Stimulated activated CD4-positive, alpha-beta T cell treated with anti-CD3 and anti-CD28 coated beads, Interleukin-4, amount 100 ng/mL, for 48 hours (primary cell): ENCODE data around the gene IPPK.

ENCODE experiments used
- DNase-seq, 2 donors: peaks; one replicate each; pipeline ENCODE4 v3.0.0-alpha.2; 2020; ENCODE audit warnings: low read depth in 2 of 2

Gene IPPK, protein sequence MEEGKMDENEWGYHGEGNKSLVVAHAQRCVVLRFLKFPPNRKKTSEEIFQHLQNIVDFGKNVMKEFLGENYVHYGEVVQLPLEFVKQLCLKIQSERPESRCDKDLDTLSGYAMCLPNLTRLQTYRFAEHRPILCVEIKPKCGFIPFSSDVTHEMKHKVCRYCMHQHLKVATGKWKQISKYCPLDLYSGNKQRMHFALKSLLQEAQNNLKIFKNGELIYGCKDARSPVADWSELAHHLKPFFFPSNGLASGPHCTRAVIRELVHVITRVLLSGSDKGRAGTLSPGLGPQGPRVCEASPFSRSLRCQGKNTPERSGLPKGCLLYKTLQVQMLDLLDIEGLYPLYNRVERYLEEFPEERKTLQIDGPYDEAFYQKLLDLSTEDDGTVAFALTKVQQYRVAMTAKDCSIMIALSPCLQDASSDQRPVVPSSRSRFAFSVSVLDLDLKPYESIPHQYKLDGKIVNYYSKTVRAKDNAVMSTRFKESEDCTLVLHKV

DNA sequence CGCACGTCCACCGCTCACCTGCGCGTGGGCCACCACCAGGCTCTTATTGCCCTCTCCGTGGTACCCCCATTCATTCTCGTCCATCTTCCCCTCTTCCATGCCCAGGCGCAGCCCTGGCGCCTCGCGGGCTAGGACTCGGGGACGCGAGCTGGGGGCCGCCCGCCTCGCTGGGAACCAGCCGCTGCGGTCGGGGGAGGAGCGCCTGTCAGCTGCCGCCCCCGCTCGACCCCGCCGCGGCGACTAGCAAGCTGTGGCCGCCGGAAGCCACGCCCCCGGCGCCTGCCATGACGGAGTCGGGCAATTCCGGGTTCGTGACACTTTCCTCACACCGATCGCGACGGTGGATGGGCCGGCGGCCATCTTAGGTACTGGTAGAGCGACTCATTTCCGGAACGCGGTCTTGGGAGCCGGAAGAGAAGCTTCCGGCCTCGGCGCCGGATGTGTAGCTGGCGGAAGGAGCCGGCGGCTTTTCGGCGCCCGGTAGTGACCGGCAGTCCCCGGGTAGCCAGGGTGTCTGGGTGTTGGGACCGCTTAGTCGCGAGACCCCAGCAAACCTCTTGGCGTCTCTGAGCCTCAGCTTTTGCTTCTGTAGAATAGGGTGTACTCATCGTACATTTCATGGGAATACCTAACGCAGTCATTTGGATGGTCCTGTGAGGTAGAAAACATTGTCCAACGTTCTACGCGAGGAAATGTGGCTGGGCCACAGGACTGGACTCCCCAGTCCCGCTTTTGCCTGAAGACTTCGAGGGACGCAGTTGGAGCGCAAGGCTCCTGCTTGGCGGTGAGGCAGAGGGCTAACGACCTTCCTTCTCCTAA lies at the start of gene IPPK:
Gene IPPK (minus strand): TSS at position 242 of the 819 bp plus-strand sequence. CDS start 143 bp downstream, at position 99.
- peak; percentile 93 to 98 for DNase-seq

DNA sequence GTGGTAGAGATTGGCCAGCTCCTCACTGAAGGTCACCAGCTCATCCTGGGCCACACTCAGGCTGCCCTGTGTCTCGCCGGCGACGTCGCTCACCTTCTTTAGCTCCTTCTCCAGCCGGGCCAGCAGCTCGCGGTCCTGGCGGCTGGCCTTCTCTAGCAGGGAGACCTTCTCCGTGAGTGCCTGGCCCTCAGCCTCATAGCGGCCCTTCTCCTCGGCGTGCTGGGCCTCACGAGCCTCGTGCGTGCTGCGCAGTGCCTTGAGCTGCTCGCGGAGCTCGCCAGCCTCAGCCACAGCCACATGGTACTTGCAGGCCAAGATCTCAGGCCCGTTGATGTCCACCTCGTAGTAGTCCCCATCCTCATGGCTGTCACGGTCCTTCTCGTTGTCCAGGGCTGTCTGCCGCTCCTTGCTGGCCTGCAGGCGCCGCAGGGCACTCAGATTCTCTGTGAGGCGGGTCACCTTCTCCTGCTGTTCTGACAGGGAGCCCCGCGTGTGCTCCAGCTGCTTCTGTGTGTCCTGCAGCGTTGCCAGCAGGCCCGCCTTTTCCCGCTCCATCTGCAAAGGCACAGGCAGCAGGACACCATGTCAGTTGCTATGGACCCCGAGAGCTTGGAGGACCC lies 49.2 kb upstream of the IPPK start:
- no peak for DNase-seq

DNA sequence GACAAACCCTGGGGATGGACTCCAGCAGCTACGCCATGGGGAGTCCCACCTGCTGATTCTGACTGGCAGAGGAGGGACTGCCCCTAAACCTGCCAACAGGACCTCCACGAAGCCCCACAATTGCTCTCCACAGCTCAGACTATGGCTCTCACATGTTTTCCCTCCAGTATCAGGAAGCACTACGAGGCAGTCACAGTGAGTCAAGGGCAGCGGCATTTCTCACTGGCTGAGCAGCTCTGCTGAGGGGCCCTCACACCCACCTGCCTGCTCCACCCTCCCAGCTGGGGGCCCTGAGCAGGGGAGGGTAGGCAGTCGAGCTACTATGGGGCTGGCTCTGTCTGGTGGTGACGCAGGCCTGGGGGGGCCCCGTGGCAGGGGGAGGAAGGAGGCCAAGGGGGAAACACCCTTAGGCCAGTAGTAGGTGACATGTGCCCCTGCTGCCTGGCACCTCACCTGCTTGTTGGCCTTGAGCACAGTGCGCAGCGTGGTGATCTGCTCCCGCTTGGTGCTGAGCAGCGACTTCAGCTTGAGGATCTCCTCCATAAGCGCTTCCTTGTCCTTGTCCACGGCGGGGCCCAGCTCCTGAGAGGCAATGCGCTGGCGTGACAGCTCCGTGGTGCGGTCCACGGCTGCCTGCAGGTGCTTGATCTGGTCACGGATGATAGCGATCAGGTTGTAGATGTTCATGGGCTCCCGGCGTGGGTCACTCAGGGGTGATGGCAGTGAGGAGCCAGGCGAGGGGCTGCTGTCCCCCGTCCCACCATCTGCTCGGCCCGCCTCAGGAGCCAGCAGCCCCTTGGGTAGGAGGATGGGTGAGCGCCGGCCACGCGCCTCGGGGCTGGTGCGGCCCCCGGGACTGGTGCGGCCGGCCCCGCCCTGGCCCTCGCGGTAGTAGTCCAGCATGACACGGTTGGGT lies 48.4 kb upstream of the IPPK start:
- DNase-seq: no peak

DNA sequence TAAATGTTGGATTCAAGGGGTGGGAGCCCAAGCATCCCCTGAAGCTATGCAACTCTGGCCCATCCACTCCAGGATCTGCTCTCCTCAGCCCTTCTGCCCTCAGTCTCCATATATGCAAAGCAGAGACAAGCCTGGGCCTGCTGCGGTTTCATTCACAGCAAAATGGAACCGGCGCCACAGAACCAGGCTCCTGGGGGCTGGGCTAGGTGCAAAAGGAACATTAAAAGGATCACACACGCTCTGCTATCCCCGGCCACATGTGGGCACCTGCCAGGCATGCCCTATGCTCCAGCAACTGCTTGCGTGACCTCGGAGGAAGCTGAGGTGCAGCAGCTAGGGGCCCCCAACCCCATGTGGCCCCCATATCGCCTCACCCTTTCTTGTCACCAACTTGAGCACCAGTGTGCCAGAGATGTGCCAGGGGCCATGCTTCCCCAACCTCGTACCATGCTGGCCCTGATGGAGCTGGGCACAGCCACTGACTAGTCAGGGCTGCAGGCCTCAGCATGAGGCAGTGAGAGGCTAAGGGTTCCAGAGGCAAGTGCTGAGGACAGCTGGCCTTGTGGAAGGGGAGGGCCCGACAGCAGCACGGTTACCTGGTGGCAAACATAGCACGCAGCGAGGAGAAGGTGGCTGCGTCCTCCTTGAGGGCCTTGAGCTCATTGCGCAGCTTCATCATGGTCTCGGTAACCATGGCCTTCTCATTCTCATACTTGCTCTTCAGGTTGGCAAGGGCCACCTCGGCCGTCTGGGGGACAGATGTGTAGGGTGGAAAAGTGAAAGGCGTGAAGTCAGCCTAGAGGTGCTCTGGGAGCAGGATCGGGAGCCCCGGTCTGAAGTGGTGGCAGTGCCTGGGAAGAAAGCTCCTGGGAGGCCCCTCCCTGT lies 47.5 kb upstream of the IPPK start:
- no peak for DNase-seq

DNA sequence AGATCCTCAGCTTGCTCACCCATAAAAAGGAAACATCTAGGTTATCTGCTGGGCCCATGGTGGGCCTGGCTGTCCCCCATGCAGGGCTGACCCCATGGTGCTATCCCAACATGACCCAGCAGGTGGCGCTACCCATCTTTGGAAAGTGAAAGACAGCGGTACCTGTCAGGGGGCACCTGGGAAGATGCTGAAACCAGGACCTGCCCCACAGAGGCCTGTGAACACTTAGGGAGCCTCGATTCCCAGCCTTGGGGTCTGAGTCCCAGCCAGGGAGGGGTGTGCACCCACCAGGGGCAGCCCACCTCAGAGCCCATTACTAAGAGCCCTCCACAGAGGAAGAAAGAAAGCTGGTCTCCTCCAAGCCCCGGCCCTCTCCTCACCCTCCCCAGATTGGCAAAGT lies 46.6 kb upstream of the IPPK start:
- DNase-seq: peak; percentile 67 to 90

DNA sequence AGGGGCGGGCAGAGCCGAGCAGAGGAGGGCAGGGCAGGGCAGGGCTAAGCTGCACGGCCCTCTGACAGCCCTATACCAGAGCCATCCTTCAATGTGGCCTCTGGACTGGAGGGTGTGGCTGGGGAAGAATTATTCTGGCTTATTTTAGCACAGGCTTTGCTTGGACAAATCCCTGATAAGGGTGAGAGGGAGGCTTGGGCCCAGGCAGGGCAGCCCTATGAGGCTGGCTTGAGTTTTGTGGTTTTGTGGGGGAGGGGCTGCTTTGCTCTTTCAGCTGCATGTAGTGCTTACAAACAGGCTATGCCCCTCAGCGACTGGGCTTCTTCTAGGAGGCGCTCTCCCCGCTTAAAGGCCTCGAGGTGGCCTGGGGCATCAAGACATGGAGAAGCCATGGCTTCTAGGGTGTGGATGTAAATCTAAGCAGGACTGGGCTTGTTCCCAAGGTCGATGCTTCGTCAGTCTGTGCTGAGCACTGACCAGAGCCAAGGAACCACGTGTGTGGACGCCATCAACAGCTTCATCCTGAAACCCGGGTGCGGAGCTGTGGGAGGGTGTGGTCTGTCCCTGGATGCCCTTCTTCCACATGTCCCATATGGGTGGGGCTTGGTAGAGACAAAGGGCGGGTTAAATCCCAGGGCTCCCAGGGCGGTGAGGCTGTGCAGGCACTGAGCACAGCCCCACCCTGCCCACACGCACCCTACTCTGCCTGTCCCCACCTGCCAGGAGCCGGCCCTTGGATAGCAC lies 45.7 kb upstream of the IPPK start:
- no peak for DNase-seq

DNA sequence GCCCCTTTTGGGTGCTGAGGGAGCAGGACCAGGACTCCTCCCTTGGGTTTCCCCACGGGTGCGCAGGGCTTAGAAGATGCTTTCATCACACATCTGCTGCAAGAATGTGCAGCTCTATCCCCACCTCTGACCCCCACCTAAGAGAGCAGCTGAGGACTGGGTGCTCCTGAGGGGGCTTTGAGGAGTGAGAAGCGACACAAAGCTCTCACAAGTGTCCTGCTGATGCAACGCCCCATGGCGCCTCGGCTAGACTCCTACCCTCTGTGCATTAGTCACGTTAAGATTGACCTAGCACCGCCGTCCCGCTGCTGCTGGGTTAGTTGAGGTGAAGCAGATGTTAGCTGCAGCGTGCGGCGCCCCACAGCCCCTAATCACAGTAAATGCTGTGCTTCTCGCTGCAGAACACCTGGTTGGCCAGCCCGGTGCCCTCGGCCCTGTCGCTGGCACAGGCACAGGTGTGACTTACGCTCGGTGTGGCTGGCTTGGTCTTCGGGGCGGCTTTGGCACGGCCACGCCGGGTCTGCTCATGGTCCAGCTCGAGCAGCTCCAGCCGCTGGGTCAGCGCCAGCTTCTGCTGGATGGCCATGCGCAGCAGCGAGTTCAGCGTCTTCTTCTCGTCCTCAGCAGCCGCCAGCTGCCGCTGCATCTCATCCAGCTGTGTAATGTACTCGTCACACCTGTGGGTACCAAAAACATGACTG lies 45.0 kb upstream of the IPPK start:
- no peak for DNase-seq

DNA sequence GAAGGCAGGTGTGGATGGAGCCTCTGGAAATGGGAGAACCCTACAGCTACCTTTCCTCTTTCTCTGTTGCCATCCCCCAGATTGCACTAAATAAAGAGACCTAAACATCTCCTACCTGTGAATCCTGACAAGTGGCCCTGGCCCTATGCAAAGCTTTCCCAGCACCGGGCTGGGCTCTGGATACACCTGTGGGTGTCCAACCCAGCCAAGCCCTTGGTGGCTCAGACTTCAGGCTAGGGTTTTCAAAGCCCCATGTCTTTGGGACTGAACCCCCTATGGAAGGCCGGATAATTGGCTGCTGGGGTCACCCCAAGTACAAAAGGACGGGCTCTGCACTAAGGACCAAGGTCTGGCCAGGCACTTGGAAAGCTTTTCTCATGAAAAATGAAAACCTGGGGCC lies 44.1 kb upstream of the IPPK start:
- no peak for DNase-seq

DNA sequence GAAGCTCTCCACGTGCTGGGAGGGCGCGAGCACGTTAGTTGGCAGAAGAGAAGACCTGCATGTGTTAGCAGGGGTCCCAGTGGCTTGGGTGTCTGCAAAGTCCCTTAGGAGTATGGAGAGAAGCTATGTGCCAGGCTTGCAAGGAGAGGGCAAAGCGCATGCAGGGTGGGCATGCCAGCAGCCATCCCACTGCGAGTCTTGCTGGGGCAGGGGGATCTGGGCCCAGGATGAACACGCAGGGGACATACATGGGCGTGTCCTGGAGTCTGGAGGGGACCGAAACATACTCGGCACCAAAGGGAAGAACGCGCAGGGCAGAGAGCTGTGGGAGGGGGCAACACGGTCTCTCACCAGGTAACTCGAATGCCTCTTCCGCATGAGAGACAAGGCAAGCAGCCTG lies 43.6 kb upstream of the IPPK start:
- DNase-seq: no peak

DNA sequence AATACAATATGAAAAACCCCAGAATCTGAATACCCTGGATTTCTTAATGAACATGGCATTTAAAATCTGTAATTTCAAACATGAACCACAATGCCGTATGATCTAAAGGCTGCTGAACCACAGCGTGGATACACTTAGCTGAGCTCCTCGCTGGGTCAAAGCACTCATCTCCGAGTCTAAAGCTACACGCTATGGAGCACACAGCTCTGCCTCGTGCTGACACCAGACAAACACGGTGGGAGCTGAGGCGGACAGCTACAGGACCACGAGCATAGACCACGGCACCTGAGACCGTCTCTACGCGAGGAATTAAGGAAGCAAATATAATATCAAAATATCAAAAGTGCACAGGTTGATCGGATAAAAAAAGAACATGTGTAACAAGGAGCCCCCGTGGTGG lies 42.8 kb upstream of the IPPK start:
- DNase-seq: no peak

DNA sequence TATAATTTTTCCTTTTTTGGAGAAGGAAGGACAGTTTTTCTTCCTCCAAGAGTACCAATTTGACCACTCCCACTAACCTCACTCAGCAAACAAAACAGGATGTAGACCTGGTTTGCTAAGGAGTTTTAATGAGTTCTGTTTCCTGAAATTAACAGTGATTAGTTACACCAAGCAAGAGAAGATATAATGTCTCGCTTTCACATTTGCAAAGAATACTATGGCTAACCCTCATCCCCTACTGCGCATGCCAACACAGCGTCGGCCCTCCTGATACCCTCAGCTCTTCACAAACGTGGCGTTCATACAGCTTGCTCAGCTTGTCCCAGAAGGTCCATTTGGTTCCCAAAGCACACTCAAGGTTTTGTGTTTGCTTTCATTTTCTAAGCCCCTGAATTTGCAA lies 41.9 kb upstream of the IPPK start:
- no peak for DNase-seq

DNA sequence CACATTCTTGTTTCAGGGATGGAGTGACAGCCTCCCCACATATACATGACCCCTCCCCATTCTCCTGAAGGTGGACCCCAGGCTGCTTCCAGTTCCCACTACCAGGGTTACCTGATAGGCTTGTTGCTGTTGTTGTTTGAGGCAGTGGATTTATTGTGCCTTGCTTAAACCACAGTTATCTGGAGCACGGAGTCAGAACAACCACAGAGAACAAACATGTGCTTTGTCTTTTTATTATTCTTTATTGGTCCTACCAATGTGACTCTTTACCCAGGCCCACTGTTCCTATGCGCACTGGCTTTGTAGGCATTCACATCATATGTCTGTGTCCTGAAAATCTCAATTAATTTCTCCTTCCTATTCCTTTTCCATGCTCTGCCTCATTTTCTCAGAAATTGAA lies 41.2 kb upstream of the IPPK start:
- no peak for DNase-seq

DNA sequence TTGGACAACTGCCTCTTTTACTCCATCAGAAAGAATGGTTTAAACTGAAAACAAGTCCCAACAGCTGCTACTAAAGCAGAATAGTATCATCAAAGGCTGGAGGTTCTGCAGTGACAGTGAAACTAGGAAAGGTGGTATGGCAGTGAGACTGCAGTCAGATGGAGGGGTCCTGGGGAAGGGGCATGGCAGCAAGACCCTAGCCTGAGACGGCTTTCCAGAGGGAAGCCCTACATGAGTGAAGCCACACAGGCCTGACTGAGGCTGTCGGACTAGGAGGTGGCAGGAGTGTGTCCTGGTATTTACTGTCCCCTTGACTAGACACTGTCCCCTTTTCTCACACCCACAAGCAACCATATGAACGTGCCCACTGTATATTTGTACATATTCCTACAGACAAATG lies 40.4 kb upstream of the IPPK start:
- no peak for DNase-seq

DNA sequence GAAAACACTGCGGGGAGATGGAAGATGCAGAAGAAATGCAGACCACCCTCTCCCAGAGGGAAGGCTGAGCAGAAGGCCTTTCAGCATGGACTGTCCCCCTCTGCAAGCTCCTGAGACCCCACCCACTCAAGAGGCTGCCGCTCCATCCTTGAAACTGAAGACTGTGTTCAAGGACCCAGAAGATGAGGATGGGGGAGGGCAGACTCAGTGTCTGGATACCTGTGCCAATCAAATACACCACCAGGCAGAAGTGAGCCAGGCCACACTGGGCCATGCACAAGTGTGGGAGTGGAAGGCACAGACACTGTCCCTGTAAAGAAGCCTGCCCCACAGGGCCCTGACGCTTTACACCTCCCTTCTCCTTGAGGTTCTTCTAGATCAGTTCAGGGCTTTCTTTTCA lies 40.0 kb upstream of the IPPK start:
- DNase-seq: no peak

DNA sequence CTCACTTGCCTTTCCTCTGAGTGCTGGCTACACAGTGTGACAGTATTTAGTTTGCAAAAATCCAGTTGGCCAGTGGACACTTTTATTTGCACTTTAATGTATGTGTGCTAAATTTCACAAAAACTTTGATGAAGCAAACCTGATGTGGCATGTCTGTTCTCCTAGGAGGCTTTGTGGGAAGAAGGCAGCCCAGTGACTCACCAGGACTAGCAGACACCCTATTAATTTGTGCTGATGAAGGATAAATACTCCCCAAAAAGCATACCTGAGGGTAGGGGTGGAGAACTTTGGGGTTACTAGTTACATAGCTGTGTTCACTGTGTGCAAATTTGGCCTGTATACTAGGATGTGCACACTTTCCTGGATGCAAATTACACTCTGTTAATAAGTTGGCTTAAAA lies 39.3 kb upstream of the IPPK start:
- no peak for DNase-seq

DNA sequence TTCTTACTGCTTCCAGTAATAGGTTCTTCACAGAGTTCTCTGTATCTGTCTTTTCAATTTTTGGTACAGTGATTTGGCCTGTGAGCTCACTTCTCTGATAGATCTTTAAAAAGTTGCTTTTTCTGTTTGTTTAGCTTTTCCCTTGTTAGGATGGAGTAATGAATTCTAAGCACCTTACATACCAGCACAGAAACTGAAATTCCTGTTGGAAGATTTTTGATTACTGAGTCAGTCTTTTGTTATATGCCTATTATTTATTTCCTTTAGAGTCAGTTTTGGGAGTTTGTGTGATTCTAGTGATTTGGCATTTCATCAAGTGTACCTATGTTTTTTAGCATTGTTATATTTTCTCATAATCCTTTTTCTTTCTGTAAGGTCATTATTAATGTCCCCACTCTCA lies 37.6 kb upstream of the IPPK start:
- no peak for DNase-seq

DNA sequence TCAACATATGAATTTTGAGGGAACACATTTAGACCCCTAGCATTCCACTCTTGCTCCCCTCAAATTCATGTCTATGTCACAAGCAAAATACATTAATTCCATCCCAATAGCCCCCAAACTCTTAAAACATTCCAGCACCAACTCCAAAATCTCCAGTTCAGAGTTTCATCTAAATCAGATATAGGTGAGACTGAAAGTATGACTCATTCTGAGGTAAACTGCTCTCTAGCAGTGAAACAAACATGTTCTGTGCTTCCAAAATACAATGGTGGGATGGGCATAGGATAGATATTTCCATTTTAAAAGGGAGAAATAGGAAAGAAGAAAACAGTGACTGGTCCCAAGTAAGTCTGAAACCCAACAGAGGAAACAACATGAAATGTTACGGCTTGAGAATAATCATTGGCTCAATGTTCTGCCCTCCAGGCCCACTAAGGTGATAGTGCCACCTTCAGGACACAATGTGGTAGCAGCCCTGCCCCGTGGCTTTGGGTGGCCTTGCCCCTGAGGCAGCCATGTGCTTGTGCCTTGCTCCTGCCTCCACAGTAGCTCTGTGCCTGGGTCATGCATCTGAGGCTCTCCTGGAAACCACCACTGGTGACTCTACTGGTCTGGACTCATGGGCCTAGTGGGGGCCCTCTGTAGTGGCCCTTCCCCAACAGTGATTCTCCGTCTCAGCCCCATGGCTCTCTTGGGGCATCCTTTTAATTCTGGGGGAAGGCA lies 36.4 kb upstream of the IPPK start:
- DNase-seq: peak; percentile 26 to 30

DNA sequence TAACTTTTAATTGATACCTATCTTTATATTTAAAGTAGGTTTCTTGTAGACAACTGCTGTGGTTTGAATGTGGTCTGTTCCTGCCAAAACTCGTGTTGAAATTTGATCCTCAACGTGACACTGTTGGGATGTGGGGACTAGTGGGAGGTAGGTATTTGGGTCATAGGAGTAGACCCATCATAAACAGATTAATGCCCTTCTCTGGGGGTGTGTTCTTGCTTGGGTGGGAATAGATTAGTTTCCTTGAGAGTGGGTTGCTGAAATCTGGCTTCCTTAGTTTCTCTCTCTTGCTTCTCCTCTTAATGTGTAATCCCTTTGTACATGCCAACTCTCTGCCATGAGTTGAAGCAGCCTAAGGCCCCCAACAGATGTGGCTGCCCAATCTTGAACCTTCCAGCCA lies 34.6 kb upstream of the IPPK start:
- no peak for DNase-seq
